HG03025 (cell line): ENCODE results near the gene TREML1.
"Not testable (repeated sequence)": the region's sequence is repeated elsewhere in the genome, so short reads cannot be mapped to it uniquely, and the experiment has no call there.

Experiments used
- ATAC-seq: cut with Tn5 transposase; IDR thresholded peaks from one replicate; pipeline ENCODE4 v1.9.1; 2021; ENCODE audit warnings: mild to moderate bottlenecking, moderate library complexity; ENCODE audit not compliant: unreplicated experiment, low FRiP score

TREML1 gene

GRCh38 chr6:41155132-41155805, 1.1 kb upstream of the TREML1 start:
- ATAC-seq, result no peak

DNA sequence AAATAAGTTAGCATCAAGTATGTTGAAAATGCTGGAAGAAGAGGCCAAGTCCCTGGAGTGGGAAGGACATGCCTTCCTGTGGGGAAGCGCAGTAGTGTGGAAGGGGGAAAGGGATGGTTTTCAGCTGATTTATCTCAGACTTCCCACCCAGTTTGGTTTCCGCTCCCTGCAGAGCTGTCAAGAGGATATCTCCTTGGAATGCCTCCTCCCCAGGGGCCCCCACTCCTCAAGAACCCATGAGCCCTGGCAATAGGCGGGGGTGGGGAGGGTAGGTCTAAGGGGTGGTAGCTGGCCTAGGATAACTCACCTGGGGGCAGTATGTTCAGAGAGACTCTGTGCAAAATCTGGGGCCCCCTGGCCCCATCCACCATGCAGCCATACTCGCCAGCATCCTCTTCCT, 696 bp downstream of the TREML1 start:
- ATAC-seq, result no peak

GRCh38 chr6:41150671-41151070, 3.5 kb downstream of the TREML1 start:
- no peak for ATAC-seq

- ATAC-seq, result no peak
Measured at GRCh38 chr6:41147917-41148316, 6.2 kb downstream of the TREML1 start.

- ATAC-seq, result no peak
Measured at GRCh38 chr6:41136911-41137310, 17.2 kb downstream of the TREML1 start.

DNA sequence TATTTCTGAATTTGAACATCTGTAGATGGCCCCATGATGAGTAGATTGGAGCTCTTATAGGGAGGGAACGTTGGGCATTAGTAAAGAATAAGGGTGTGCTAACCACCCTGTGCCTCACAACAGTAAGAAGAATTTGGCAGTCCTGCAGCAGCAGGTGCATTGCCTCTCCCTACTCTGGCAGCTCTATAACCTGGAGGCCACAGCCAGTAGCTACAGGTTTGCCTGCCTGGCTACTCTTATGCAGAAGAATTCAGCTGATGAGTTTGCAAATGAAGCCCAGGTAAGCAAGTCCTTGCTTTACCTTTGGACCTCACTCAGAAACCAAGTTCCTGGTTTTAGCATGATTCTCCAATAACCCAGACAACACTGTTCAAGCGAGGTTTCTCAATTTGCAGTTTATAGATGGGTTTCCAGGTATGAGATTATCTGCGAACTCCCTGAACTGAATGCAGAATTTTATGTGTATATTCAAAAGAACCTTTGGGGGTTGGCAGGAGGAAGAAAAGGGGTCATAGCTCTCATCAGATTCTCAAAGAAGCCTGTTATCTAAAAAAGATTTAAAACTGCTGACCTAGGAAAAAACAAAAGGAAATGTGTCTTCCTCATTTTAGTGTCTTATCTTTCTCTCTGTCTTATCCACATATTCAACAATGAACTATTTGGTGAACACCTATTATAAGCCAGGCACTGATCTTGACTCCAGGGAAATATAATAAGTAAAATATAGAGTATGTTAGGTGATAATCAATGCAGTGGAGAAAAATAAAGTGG, 18.9 kb downstream of the TREML1 start:
- ATAC-seq, result no peak

GRCh38 chr6:41132254-41132653, 21.9 kb downstream of the TREML1 start:
- ATAC-seq, result no peak

GRCh38 chr6:41125282-41125681, 28.9 kb downstream of the TREML1 start:
- ATAC-seq, result no peak

GRCh38 chr6:41122918-41123317, 31.2 kb downstream of the TREML1 start:
- ATAC-seq, result no peak

DNA sequence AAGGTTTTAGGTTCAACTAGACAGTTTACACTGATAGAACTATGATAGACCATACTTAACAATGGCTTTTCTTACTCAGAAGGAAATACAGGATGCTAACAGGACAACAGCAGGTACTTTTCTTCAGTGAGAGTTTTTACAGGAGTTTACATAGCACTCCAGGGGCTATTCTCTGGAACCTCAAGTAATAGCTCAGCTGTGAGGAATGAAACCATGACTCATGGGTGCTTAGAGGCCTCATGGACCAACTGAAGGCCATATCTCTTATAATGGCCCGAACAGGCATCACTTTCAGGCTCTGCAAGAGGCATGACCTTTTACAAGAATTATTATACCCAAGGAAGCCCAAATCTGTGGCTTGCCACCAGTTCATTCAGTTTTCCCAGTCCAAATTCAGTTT, 31.8 kb downstream of the TREML1 start:
- ATAC-seq, result no peak

DNA sequence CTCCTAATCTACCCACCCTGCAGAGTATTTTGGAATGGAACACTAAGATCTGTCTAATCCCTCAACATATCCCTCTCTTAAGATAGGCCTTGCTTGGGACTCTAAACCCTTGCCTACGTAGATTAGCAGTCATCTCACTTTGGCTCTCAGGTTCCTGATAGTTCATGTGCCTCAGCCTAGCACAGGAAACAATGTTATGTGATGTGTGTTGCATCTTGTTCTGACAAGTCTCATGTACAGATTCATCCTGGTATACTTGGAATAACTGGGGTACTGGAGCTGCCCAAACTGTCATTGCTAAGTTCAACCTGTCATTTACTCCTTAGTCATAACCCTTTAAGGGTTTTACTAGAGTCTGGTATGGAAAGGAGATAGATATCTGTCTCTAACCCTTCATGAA, 34.1 kb downstream of the TREML1 start:
- ATAC-seq, result no peak

GRCh38 chr6:41119508-41119907, 34.6 kb downstream of the TREML1 start:
- ATAC-seq, result no peak

DNA sequence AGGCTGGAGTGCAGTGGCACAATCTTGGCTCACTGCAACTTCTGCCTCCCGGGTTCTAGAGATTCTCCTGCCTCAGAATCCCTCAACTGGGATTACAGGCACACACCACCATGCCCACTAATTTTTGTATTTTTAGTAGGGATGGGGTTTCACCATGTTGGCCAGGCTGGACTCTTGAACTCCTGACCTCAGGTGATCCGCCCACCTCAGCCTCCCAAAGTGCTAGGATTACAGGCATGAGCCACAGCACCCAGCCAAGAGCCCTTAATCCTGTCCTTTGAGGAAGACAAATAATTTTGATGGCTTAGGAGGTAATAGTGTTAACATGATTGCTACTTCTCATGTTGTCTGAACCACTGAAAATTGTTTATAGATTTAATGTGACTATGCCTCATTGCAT, 39.1 kb downstream of the TREML1 start:
- ATAC-seq, result not testable (repeated sequence)

- ATAC-seq, result no peak
Measured at GRCh38 chr6:41111017-41111416, 43.1 kb downstream of the TREML1 start.

DNA sequence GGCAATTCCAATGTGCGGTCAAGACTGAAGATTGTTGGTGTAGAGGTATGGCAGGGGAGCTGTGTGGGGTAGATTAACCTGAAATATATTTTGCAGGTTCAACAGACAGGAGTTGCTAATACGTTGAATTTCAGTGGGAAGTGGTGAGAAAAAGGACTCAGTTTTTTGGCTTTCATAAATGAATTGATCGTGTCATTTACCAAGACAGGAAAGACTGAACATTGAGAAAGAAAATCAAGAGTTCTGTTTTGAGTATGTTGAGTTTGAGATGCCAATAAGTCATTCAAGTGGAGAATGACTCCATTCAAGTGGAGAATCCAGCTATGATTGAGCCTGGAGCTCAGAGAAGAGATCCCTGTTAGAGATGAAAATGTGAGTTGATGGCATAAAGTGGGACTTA, 50.3 kb downstream of the TREML1 start:
- ATAC-seq, result no peak

DNA sequence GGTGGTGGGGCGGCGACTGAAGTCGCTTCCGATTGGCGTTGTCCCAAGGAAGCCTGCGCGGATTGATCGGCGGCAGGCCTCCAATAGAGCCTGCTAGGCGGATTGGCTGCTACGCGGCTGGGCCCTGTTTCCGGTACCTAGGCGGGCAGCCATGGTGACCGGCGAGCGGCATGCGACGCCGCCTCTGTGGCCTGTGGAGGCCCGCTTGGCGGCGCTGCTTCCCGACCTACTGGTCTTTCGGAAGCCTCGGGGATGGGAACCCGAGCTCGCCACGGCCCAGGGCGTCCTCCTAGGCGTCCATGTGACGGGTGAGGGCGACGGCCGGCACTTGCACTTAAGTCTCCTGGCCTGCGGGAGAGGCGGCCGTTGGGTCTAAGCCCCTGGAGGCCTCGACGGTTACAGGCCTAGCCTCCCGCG, 53.3 kb downstream of the TREML1 start:
- ATAC-seq, result no peak
